K562 (cell line): Measurements from ENCODE around the gene PPP1R14C. TPM values are rescaled to one million over a fixed set of nuclear protein-coding genes. Genes with fewer than 3 reads are reported as not detected.
A peak's percentile ranks its signal among the peaks of the same experiment; 100 is the strongest.

Experiments
- HNRNPL ChIP-seq: fragments of 200-400 bp; formaldehyde crosslinking; IDR thresholded peaks from 2 replicates; pipeline ENCODE4 v1.6.1; 2017; ENCODE audit warnings: low read depth, mild to moderate bottlenecking, low read length
- KDM2B ChIP-seq: fragments of 250-450 bp; sonication (Bioruptor Pico); IDR thresholded peaks from 2 replicates; pipeline ENCODE4 v1.8.0; 2021; ENCODE audit warnings: mild to moderate bottlenecking, moderate library complexity
- MEF2A ChIP-seq: IDR thresholded peaks from 2 replicates; pipeline ENCODE4 v1.6.1; 2011; ENCODE audit warnings: low read depth, mild to moderate bottlenecking, low read length, moderate library complexity; ENCODE audit not compliant: control insufficient read depth
- MTA3 ChIP-seq: fragments of 450-650 bp; formaldehyde crosslinking; IDR thresholded peaks from 2 replicates; pipeline ENCODE4 v1.6.1; 2017; ENCODE audit warnings: mild to moderate bottlenecking, borderline replicate concordance
- NFE2L1 ChIP-seq: fragments of 450-650 bp; IDR thresholded peaks from 2 replicates; pipeline ENCODE4 v1.6.1; 2016; ENCODE audit warnings: missing genetic modification characterization, low read depth, mild to moderate bottlenecking, missing compliant biosample characterization, moderate library complexity, borderline replicate concordance
- STAT5A ChIP-seq: IDR thresholded peaks from 2 replicates; pipeline ENCODE4 v1.6.1; 2012; ENCODE audit warnings: low read length, inconsistent platforms, borderline replicate concordance
- SUPT5H ChIP-seq: fragments of 450-650 bp; IDR thresholded peaks from 2 replicates; pipeline ENCODE4 v1.6.1; 2016
- TAF7 ChIP-seq: fragments of 450-650 bp; IDR thresholded peaks from 2 replicates; pipeline ENCODE4 v1.6.1; 2016; ENCODE audit warnings: missing genetic modification characterization, missing compliant biosample characterization
- ZNF561 ChIP-seq: fragments of 450-650 bp; formaldehyde crosslinking; conservative IDR thresholded peaks from 2 replicates; pipeline ENCODE4 v1.4.0; 2020; ENCODE audit warnings: mild to moderate bottlenecking, moderate library complexity
- ZNF57 ChIP-seq: fragments of 450-650 bp; formaldehyde crosslinking; IDR thresholded peaks from 2 replicates; pipeline ENCODE4 v1.4.0; 2020; ENCODE audit warnings: mild to moderate bottlenecking, moderate library complexity
- polyA plus RNA-seq, 8 experiments: library from polyadenylated mRNA; depleted of rRNA in 4 of 8; stranded (reverse) in 5 of 8; unstranded in 3 of 8; fragments of >200 nt; fragmentation: Nextera tagmentation in 2 of 8; fragmentation: Illumina TruSeq in 1 of 8; extraction: Ambion mirVana in 2 of 8; extraction: Trizol in 1 of 8; gene quantifications; 2 replicates each; pipeline versions ENCODE4 v1.2.1 to v1.2.3, GENCODE V29; 2011 to 2014; ENCODE audit warnings: inconsistent platforms in 1 of 8, missing spikeins in 1 of 8
- total RNA-seq, 7 experiments: library from RNA; depleted of rRNA in 6 of 7; stranded (reverse); fragments of >200 nt in 6 of 7; fragmentation: Illumina TruSeq in 2 of 7; extraction: Trizol in 2 of 7; gene quantifications; 2 replicates each; pipeline versions ENCODE4 v1.2.1 to v1.2.3, GENCODE V29; 2011 to 2021; ENCODE audit warnings: low replicate concordance in 1 of 7
- TF ChIP-seq, protein P1 (sequence below), 2 experiments: fragments of 450-650 bp; IDR thresholded peaks; 2 replicates each; pipeline ENCODE4 v1.6.1; 2016; ENCODE audit warnings: mild to moderate bottlenecking in 2 of 2, borderline replicate concordance in 1 of 2, low read depth in 1 of 2, moderate library complexity in 1 of 2
- TF ChIP-seq, protein P2 (sequence below): sonication (generic); formaldehyde crosslinking; IDR thresholded peaks from 2 replicates; pipeline ENCODE4 v1.5.0; 2020; ENCODE audit warnings: missing genetic modification reagents
- TF ChIP-seq, protein P3 (sequence below): fragments of 450-650 bp; IDR thresholded peaks from 2 replicates; pipeline ENCODE4 v1.6.1; 2016; ENCODE audit warnings: borderline replicate concordance

The PPP1R14C gene
- total and polyA plus RNA-seq, 9 of the 15 experiments (the other 6 are each of a cell fraction or from before 2014, with no cell fraction given): 4.5 to 16.6 (median 11.9) TPM

DNA sequence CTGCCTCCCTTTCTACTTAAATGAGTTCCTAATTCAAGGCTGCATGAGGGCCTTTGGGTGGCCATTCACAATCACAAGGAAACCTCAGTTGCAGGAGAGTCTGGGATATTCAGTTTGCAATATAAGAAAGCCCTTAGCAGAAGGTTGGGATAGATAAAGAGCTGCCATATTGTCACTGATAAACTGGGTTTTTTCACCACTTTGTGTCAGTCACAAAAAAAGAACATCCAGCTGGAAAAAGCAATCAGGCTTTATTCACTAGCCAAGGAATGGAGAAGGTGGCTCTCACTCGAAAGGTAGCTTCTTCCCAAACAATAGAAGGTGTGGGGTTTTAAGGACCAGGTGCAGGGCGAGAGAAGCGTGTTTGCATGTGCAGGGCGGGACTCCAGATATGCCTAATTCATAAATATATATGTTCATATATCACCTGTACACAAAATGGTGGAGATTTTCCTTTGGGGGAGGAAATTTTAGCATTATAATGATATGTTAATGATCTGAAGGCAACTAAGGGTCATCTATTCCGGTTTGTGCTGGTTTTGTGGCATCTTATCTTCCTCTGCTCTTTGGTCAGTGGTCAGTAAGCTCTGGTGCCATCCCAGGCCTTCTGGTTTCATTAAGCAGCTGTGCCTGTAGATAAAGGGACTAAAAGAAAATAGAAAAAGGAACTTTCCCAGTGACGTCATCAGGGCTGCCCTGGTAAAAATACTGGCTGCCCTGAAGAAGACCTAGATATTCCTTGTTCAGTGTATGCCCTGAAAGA, 128.8 kb downstream of the PPP1R14C start (continued):
- TF ChIP-seq, protein P1, sequence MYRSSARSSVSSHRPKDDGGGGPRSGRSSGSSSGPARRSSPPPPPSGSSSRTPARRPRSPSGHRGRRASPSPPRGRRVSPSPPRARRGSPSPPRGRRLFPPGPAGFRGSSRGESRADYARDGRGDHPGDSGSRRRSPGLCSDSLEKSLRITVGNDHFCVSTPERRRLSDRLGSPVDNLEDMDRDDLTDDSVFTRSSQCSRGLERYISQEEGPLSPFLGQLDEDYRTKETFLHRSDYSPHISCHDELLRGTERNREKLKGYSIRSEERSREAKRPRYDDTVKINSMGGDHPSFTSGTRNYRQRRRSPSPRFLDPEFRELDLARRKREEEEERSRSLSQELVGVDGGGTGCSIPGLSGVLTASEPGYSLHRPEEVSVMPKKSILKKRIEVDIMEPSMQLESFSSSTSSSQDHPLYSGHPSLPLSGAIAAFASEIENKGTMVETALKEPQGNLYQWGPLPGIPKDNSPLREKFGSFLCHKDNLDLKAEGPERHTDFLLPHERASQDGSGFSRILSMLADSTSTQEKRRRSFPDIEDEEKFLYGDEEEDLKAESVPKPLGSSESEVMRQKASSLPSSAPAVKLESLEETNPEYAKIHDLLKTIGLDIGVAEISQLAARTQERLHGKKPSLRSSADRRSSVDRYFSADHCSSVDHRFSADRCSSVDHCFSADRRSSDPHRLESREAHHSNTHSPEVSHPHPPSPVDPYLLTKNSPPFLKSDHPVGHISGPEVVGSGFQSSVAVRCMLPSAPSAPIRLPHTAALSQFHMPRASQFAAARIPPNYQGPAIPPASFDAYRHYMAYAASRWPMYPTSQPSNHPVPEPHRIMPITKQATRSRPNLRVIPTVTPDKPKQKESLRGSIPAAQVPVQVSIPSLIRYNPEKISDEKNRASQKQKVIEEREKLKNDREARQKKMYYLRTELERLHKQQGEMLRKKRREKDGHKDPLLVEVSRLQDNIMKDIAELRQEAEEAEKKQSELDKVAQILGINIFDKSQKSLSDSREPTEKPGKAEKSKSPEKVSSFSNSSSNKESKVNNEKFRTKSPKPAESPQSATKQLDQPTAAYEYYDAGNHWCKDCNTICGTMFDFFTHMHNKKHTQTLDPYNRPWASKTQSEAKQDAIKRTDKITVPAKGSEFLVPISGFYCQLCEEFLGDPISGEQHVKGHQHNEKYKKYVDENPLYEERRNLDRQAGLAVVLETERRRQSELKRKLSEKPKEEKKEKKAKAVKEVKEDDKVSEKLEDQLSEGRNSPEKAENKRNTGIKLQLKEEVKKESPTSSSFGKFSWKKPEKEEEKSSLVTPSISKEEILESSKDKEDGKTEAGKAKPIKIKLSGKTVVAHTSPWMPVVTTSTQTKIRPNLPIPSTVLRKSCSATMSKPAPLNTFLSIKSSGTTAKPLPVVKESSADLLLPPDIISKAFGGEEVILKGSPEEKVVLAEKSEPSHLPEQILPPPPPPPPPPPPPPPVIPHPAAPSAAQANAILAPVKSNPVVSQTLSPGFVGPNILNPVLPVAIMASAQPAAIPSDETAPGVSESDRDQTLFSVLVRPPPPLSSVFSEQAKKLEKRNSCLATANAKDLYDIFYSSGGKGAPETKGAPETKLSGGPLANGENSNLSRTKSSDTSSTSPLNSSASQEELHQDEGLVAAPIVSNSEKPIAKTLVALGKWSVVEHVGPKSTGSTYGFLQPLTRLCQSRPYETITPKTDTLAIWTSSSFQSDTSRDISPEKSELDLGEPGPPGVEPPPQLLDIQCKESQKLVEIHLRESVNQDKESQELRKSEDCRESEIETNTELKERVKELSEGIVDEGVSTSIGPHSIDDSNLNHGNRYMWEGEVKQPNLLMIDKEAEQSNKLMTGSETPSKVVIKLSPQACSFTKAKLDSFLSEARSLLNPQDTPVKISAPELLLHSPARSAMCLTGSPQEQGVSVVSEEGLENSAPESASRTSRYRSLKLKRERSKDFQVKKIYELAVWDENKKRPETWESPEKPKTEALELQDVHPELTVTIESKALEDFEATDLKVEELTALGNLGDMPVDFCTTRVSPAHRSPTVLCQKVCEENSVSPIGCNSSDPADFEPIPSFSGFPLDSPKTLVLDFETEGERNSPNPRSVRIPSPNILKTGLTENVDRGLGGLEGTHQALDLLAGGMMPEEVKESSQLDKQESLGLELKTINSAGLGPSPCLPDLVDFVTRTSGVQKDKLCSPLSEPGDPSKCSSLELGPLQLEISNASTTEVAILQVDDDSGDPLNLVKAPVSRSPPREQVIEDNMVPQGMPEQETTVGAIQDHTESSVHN (IDR thresholded peaks at IDR 0.05; ENCODE audit: borderline replicate concordance in 1 of 2, low read depth in 1 of 2): peak in 1 of 2 experiments; percentile 87; a peak in 2 of 4 replicates
- TF ChIP-seq ZNF57 (CRISPR knock-in tag) (no peak), NFE2L1 (tag) (no peak), TAF7 (no peak), MTA3 (peak; percentile 42; the same call in 1 of the 2 replicates), ZNF561 (CRISPR knock-in tag) (no peak), SUPT5H (no peak), MEF2A (peak; percentile 74), KDM2B (CRISPR knock-in tag) (0 out of 2 replicates have a peak, but pooled peaks have one; percentile 10), HNRNPL (no peak), STAT5A (peak; percentile 95)
- TF ChIP-seq, protein P2, sequence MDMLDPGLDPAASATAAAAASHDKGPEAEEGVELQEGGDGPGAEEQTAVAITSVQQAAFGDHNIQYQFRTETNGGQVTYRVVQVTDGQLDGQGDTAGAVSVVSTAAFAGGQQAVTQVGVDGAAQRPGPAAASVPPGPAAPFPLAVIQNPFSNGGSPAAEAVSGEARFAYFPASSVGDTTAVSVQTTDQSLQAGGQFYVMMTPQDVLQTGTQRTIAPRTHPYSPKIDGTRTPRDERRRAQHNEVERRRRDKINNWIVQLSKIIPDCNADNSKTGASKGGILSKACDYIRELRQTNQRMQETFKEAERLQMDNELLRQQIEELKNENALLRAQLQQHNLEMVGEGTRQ (CRISPR knock-in tag): no peak
- TF ChIP-seq, protein P3, sequence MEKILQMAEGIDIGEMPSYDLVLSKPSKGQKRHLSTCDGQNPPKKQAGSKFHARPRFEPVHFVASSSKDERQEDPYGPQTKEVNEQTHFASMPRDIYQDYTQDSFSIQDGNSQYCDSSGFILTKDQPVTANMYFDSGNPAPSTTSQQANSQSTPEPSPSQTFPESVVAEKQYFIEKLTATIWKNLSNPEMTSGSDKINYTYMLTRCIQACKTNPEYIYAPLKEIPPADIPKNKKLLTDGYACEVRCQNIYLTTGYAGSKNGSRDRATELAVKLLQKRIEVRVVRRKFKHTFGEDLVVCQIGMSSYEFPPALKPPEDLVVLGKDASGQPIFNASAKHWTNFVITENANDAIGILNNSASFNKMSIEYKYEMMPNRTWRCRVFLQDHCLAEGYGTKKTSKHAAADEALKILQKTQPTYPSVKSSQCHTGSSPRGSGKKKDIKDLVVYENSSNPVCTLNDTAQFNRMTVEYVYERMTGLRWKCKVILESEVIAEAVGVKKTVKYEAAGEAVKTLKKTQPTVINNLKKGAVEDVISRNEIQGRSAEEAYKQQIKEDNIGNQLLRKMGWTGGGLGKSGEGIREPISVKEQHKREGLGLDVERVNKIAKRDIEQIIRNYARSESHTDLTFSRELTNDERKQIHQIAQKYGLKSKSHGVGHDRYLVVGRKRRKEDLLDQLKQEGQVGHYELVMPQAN: no peak
